COR-L47 (cell line): ENCODE results near the gene TOP3B.
"Not testable (repeated sequence)": the region's sequence is repeated elsewhere in the genome, so short reads cannot be mapped to it uniquely, and the experiment has no call there.

Experiments
- DNase-seq: peaks from one replicate; lab custom pipeline; 2025; lab: John Stamatoyannopoulos, UW

Gene TOP3B

DNA sequence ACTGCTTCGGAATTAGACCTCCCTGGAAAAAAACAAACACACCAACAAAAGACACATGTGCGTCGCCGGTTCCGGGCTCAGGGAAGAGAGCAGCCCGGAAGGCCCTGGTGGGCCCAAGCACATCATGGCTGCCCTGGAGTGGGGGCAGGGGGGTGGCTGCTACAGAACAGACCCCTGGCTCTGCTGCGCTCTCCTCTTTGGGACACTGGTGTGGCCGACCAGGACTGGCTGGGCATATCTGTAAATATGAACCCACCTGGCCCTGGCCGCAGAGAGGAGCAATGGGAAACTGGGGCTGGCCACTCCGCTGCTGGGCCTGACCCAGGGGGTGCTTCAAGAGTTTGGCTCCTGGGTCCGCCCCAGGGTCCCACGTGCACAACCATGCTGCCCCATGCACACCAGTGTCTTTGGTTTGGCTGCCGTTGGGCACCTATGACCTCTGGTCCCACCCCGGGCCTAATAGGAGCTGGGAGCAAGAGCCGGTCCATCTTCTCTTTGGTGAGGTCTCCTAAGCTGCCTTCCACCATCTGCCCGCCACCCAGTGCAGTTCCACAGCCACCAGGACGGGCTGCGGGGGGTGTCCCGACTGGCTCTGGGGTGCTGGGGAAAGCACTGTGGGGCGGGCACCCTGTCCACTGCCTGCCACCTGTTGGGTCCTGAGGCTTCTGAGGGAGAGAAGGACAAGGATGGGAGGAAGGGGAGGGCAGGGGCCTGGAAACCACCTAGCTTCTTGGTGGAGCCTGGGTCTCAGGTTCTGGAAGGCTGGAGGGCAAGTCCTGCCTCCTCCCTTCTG, 60.0 kb downstream of the TOP3B start:
- no peak for DNase-seq

DNA sequence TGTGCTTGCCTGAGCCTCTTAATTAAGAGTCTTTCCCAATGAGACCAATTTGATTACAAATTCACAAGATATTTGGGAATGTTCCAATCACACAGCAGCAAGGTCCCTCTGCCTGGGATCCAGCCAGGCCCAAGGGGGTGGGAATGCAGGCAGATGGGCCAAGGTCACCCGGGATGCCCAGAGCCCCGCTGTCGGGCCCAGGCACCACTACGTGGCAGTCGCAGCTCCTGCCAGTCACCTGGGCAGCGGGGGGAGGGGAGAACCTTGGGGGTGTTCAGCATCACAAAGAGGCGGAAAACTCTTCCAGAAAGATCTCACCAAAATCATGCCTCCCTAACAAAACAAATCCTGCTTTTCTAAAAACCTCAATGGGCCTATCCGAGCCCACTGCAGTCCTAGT, 60.9 kb downstream of the TOP3B start:
- no peak for DNase-seq

DNA sequence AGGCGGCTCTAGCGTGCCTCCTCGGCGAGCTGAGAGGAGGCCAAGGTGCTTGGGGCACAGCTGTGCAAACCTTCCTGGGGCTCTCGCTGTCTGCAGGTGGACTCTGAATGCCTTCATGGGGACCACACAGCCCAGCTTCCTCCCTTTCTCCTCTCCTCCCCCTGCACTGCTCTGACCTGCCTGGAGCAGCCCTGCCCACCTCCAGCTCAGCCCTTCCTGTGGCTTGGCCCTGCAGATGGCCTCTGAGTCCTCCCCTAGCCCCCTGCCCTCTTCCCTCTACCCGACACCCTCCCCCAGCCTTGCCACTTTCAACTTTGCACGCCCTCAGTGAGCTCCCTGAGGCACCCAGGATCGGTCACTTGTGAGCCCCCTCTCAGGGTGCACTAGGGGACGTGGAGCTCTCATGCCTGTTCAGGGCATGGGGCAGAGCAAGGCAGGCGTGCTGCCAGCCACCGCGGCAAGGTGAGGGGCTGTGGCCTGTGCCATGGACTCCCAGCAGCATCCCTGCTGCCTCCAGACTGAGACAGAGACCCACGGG, 61.3 kb downstream of the TOP3B start:
- DNase-seq = no peak

DNA sequence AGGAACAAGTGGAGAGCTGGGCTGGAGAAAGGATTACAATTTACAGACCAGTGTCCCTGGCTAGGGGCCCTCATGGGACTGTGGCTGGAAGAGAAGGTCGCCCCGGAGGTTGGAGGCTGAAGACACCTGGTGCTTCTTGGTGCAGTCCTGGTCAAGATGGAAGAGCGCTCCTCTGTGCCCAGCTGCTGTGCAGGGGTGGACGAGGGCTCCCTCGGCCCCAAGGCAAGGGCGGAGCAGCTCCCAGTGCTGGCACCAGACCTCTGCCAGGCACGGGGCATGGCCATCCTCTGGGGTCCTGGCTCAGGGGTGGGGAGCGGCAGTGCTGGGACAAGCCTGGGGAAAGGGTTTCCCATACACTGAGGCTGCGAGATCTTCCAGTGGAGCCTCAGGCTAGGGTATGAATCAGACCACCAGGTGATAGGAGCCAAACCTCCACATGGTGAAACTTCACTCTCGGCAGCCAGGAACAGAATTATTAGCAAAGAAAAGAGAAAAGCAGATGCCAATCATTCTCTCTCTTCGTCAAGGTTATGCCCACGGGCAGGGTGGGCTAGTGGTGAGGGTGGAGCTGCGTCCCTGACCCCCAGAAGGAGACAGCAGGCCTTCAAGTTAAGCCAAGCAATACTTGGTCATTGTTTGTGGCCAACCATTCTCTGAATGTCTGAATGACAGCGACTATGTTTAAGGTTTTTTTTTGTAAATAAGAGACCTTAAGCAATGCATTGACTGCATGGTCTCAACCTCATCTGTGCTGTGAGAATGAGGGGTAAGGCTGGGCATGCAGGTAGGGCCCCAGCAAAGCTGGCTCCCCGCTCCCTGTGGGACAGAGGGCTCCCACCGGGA, 62.0 kb downstream of the TOP3B start:
- DNase-seq = no peak

DNA sequence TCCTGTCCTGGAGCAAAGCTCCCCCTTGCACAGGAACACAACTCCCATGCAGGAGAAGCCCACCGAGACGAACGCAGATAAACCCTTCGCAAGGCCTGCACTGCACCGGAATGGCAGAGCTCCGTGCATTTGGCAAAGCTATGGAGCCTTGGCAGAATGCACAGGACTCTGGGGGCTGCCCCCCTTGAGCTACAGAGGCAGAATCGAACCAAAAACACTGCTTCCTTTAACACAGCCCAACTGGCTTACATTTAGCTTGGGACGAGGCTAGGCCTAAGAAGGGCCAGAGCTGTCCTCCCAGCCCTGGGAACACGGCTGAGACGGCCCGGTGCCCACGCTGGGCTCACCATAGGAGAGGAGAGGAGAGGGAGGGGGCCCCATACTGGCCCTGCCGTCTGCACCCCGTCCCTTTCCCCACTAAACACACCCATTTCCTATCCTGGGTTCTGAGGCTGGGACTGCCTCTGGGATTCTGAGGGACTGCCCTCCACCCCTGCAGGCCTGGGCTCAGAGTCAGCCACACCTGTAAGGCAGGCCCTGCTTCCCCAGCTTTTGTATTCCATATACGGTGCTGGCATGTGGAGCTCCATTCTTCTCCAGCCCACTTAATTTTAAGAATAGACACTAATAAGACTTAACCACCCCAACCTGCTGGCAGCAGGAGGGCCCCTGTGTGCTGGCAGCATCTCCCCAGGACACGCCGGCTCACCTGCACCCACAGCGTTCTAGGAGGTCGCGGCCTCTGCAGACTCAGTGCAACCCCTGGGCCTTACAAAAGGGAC, 62.9 kb downstream of the TOP3B start:
- DNase-seq = peak; percentile 31

DNA sequence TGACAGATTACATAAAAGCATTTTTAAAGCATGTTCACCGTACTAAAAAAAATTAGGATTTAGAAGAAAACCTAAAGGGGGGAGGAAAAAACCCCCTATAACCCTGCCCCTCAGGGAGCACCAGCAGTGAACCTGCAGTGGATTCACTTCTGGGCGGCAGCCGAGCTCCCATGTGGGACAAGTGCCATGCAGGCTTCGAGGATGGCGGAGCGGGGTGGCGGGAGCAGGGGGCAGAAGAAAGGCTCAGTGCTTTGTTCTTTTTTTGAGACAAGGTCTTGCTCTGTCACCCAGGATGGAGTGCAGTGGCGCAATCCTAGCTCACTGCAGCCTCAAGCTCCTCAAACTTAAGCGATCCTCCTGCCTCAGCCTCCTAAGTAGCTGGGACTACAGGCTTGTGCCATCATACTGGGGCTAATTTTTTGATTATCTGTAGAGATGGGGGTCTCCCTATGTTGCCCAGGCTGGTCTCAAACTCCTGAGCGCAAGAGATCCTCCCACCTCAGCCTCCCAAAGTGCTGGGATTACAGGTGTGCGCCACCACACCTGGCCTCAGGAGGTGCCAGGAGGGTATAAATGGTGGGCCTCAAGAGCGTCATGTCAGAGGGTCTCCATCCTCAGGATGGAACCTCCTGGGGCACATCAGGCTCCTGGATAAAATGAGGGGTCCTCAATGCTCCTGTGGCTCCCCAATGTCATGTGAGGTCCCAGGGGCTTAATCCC, 64.0 kb downstream of the TOP3B start:
- no peak for DNase-seq

DNA sequence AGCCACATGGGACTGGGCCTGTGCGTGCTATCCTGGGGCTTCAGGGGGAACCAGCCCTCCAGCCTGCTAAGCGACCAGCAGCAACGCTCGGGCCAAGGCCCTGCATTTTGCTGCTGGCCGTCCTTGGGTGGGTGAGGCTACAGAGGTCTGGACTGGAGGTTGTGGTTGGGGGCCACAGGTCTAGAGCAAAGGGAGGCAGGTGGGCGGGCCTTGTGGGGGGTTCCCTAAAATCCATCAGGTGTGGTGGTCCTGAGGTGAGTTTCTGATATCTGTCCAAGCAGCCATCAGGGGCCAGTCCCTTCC, 64.7 kb downstream of the TOP3B start:
- no peak for DNase-seq

DNA sequence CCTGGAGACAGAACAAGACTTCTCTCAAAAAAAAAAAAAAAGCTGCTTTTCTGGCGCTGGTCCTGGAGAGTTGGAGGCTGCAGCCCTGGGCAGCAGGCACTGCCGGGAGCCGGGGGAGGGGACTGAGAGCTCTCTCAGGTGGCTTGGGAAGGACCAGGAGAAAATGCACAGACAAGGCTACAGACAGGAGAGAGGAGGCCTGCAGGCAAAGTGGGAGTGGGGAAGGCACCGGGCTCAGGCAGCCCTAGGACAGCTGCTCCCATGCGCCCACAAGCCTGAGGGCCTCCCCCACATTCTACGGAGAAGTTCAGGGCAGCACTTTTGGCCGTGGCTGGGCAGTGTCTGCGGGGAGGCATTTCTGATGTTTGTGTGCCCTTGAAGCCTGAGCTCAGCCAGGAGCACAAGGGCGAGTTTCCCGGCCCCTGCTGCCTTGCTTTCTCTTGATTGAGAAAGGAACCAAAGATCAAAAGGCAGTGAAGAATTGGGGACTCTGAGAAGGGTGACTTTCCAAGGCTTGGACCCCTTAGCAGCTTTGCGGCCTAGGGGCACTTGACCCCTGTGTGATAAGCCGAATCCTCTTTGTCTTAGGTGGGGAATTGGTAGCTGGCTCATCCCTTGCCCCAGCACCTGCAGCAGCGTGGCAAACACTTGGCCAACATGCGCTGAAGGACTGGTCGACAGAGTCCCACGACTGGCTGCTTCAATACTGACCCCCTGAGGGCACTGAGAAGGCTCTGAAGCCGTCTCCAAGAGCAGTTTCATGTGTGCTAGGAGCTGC, 65.2 kb downstream of the TOP3B start:
- DNase-seq = no peak

DNA sequence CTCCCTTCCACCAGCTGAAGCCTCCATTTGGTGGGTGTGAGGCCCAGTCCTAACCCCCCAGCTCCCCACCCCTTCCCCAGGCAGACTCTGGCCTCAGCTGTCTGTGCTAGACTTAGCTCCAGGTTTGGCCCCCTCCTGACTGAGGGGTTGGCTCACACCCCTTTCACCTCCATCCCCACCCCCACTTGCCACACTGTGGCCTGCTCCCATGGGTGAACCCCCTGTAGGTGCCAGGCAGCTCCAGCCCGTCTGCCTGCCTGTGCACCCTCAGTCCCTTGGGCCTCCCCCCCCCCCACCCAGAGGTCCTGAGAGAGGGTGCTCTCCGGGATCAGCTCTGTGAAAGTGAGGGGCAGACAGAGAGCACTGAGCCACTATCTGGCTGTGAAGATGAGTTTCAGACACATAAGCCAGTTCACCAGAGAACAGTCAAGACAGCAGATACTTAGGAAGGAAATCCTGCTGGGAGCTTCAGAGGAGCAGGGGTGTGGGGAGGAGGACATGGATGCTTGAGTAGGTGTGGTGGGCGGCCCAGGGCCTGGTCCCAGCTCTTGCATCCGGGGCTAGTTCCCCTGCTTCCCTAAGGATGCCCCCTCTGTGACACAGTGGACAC, 66.2 kb downstream of the TOP3B start:
- no peak for DNase-seq

DNA sequence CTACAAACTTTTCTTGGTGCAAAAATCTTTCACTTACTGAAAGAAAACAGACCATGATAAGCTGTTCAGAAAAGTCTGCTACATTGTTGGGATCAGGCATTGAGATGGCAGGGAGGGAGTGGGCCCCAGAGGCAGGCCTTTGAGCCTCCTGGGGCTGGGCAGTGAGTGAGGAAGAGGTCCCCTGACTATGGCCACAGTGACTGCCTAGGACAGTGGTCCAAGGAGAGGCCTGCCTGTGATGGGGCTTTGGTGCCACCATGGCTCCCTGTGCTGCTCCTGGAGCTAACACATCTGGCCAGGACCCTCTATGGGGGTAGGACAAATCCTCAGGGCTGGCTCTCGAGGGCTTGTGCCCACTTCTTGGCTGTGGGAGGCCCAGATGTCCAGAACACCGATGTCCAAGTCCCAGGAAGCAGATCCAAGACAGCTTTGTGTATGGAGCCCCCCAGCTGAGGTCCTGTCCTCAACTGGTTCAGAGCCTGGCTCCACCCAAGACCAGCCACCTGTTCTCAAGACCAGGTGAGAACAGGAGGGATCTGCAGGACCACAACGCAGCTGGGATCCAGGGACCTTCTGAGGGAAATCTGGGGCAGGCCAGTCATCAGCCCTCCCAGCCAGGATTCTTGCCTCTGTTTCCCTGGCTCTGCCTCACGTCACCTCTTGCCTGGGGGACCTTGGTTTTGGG, 66.8 kb downstream of the TOP3B start:
- no peak for DNase-seq

DNA sequence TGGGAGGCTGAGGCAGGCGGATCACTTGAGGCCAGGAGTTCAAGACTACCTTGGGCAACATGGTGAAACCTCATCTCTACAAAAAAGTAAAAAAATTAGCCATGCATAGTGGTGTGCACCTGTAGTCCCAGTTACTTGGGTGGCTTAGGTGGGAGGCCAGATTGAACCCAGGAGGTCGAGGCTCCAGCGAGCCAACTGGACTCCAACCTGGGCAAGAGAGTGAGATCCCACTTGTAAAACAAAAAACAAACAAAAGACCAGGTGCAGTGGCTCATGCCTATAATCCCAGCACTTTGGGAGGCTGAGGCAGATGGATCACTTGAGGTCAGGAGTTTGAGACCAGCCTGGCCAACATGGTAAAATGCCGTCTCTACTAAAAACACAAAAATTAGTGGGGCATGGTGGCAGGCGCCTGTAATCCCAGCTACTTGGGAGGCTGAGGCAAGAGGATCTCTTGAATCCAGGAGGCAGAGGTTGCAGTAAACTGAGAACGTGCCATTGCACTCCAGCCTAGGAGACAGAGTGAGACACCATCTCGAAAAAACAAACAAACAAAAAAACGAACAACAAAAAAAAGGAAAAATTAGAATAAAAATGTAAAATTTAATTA, 68.4 kb downstream of the TOP3B start:
- not testable (repeated sequence) for DNase-seq

DNA sequence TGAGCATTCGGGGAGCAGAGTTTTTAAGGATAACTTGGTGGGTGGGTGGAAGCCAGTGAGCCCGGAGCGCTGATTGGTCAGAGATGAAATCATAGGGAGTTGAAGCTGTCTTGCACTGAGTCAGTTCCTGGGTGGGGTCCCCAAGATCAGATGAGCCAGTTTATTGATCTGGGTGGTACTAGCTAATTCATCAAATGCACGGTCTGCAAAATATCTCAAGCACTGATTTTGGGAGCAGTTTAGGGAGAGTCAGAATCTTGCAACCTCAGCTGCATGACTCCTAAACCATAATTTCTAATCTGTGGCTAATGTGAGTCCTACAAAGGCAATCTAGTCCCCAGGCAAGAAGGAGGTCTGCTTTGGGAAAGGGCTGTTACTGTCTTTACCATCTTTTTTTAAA, 72.2 kb downstream of the TOP3B start:
- DNase-seq = not testable (repeated sequence)

DNA sequence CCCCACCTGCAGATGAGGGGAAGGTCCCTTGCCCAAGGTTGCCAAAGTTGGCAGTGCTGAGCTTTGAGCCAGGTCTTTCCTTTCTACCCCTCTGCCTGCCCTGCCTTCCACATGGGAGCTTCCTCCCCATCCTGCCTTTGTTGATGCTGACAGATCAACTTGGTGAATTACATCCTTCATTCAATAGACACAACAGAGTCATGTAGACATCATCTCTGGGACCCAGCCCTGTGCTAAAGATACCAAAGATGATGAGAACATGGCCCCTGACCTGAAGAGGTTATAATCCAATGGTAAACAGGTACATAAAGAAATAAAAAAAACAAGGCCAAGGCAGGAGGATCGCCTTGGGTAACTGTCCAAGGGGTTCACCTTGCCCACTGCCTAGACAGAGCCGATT, 72.7 kb downstream of the TOP3B start:
- no peak for DNase-seq

DNA sequence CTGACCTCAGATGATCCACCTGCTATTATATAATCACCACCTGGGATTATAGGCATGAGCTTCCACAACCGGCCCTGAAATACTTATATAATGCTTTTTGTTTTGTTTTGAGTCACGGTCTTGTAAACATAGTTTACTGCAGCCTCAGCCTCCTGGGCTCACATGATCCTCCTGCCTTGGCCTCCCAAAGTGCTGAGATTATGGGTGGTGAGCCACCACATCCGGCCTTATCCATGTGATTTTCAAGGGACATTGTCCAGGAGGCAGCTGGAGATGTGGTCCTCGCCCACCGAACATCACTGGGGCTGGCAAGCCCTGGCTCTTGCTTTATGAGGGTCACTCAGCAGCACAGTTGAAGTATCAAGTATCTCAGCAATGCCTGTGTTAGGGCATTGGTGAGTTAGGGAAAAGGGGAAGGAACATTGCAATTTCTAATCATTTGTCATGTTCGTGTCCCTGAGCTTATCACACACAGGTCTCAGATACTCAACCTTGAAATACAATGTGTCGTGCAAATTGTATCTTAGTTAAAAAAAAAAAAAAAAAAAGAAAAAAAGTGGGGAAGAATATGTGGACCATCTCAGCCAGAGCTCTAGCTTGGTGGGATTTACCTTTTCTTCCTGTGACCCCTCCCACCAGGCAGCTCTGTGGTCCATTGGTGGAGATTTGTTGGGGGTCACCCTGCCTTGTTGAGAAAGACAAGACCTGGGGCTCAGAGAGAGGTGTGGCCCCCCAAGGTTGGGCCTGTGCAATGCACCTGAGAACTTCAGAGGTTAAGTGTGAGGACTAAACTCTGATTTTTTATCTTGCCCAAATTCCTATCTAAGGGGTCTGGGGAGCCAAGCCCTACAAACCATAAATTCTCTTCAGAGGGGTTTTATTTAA, 74.7 kb downstream of the TOP3B start:
- no peak for DNase-seq
